Upper lobe of left lung (tissue), 4 donors: Measurements from ENCODE around the gene PIP5K1C.

Source experiments
- POLR2A ChIP-seq, 4 donors: fragments of 450-650 bp; IDR thresholded peaks; one replicate each; pipeline ENCODE4 v1.5.1; 2016 to 2017; ENCODE audit warnings: antibody characterized with exemption in 4 of 4, mild to moderate bottlenecking in 2 of 4
- POLR2AphosphoS5 ChIP-seq, 2 donors: sonication (generic); formaldehyde crosslinking; IDR thresholded peaks; one replicate each; pipeline ENCODE4 v1.5.1; 2017; ENCODE audit warnings: antibody characterized with exemption in 2 of 2
- TF ChIP-seq, protein P1 (sequence below), 6 experiments: fragments of 450-650 bp in 4 of 6; fragments of 200-600 bp in 2 of 6; sonication (generic) in 2 of 6; IDR thresholded peaks; one replicate each; pipeline ENCODE4 v1.5.1; 2016 to 2019; ENCODE audit warnings: antibody characterized with exemption in 6 of 6

GRCh38 chr19:3610745-3611717 lies 89.2 kb downstream of the PIP5K1C start:
- TF ChIP-seq, protein P1, sequence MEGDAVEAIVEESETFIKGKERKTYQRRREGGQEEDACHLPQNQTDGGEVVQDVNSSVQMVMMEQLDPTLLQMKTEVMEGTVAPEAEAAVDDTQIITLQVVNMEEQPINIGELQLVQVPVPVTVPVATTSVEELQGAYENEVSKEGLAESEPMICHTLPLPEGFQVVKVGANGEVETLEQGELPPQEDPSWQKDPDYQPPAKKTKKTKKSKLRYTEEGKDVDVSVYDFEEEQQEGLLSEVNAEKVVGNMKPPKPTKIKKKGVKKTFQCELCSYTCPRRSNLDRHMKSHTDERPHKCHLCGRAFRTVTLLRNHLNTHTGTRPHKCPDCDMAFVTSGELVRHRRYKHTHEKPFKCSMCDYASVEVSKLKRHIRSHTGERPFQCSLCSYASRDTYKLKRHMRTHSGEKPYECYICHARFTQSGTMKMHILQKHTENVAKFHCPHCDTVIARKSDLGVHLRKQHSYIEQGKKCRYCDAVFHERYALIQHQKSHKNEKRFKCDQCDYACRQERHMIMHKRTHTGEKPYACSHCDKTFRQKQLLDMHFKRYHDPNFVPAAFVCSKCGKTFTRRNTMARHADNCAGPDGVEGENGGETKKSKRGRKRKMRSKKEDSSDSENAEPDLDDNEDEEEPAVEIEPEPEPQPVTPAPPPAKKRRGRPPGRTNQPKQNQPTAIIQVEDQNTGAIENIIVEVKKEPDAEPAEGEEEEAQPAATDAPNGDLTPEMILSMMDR (IDR thresholded peaks at IDR 0.05) = no peak
- no peak for TF ChIP-seq POLR2AphosphoS5 (IDR thresholded peaks at IDR 0.05)
- TF ChIP-seq POLR2A (IDR thresholded peaks at IDR 0.05) = no peak
